Stimulated activated CD8-positive, alpha-beta memory T cell treated with anti-CD3 and anti-CD28 coated beads, Interleukin-7, amount 100 ng/mL, for 48 hours (primary cell): ENCODE measurements around the gene MAML2.

ENCODE experiments used
- DNase-seq, 2 donors: peaks; one replicate each; pipeline ENCODE4 v3.0.0-alpha.2; 2020; ENCODE audit warnings: low read depth in 1 of 2; ENCODE audit errors: extremely low read depth in 1 of 2

The MAML2 gene

GRCh38 chr11:96342961-96343711 is at the start of gene MAML2:
TSS of gene MAML2 (minus strand) at chr11:96343195. CDS start at chr11:96341895, 1,300 bp downstream.
- peak; percentile 84 to 91 for DNase-seq

- no peak for DNase-seq
Observed at GRCh38 chr11:96391698-96392307, 48.8 kb upstream of the MAML2 start.

- DNase-seq: no peak
Observed at GRCh38 chr11:96390488-96390792, 47.4 kb upstream of the MAML2 start.

GRCh38 chr11:96389720-96390487 is 46.9 kb upstream of the MAML2 start, which contains the start of the genes CCDC82 and JRKL:
TSS of gene CCDC82 (minus strand) at chr11:96389912. CDS start at chr11:96384747, 5,165 bp downstream.
TSS of gene JRKL (plus strand) at chr11:96390013. CDS start at chr11:96390650, 637 bp downstream.
- DNase-seq: peak; percentile 96 to 97

GRCh38 chr11:96388891-96389719 is 46.1 kb upstream of the MAML2 start:
- no peak for DNase-seq

GRCh38 chr11:96385187-96385586 is 42.2 kb upstream of the MAML2 start:
- no peak for DNase-seq

- no peak for DNase-seq
Observed at GRCh38 chr11:96384156-96384555, 41.2 kb upstream of the MAML2 start.

- DNase-seq: no peak
Observed at GRCh38 chr11:96376796-96377195, 33.8 kb upstream of the MAML2 start.

GRCh38 chr11:96373826-96374225 is 30.8 kb upstream of the MAML2 start:
- DNase-seq: no peak

GRCh38 chr11:96367342-96367741 is 24.3 kb upstream of the MAML2 start:
- no peak for DNase-seq

GRCh38 chr11:96366024-96366423 is 23.0 kb upstream of the MAML2 start:
- DNase-seq: no peak

GRCh38 chr11:96365493-96365892 is 22.5 kb upstream of the MAML2 start:
- no peak for DNase-seq

- DNase-seq: no peak
Observed at GRCh38 chr11:96361778-96362177, 18.8 kb upstream of the MAML2 start.

GRCh38 chr11:96358321-96358720 is 15.3 kb upstream of the MAML2 start:
- DNase-seq: no peak

GRCh38 chr11:96357794-96358193 is 14.8 kb upstream of the MAML2 start:
- no peak for DNase-seq

- no peak for DNase-seq
Observed at GRCh38 chr11:96356848-96357247, 13.9 kb upstream of the MAML2 start.

GRCh38 chr11:96342014-96342960 is 708 bp downstream of the MAML2 start:
- DNase-seq: no peak

- peak; percentile 41 to 47 for DNase-seq
Observed at GRCh38 chr11:96341211-96342013, 1.6 kb downstream of the MAML2 start.

- DNase-seq: no peak
Observed at GRCh38 chr11:96340555-96340885, 2.5 kb downstream of the MAML2 start.
